ENCODE measurements around the gene SGSM2. TPM values are rescaled to one million over a fixed set of nuclear protein-coding genes. Genes with fewer than 3 reads are reported as not detected.
A peak's percentile ranks its signal among the peaks of the same experiment; 100 is the strongest.

Gene SGSM2
- total RNA-seq, 2 donors from 2014 or later = 40.8 to 57.5 TPM

GRCh38 chr17:2386400-2387085 is 49.2 kb downstream of the SGSM2 start:
- ATAC-seq (replicated peaks in 1 of 2) (no peak), DNase-seq (no peak)
- peaks cover 0 to 4% of the 10 kb centered on the region in 2 donors for H3K36me3 Mint-ChIP-seq (ENCODE audit: insufficient read depth in 2 of 2)
- H3K27ac Mint-ChIP-seq = no peak overlapping the region
- H3K4me1 Mint-ChIP-seq (ENCODE audit: low read depth) = peaks cover 18% of the 10 kb centered on the region
- no peak overlapping the region for H3K4me3 Mint-ChIP-seq
- no peaks in the 10 kb centered on the region for H3K9me3 Mint-ChIP-seq
- no peaks in the 10 kb centered on the region for H3K27me3 Mint-ChIP-seq (ENCODE audit: low read depth)

DNA sequence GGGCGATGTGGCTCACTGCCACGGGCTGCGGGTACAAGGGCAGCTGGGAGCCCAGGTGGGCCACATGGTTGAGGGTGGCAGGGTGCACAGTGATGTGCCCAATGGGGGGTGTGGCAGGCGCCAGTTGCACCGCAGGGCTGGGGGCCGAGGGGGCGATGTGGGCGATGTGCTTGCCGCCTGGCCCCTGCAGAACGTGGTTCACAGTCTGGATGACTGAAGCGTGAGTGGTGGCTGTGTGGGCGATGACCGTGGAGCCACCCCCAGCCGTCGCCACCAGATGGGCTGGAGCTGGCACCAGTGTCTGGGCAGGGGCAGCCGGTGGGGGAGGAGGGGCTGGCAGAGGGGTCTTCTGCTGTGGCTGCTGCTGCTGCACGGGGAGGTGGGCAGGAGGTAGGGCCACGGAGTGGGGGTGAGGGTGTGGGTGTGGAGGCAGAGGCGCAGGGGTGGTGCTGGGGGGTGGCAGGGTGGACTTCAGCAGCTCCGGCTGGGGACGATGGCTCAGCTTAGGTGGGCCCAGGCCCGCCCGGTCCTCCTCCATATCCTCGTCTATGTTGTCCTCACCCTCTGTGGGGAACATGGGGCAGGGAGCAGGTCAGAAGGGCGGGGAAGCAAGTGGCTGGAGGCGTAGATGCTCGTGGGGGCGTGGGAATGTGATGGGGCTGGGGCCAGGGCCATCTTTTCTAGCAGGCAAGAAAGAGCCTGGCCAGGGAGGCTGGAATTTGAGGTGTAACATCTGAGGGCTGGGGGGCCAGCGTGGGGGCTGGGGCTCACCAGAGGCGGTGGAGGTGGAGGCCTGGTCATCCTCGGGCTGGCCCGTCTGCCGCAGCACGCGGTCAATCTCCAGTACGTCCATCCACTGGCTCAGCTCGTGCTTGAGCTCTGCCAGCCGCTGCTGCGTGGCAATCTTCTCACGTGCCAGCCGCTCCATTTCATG is 50.1 kb downstream of the SGSM2 start:
- Mint-ChIP-seq H3K4me1 (ENCODE audit: low read depth) (peaks cover 26% of the 10 kb centered on the region), H3K4me3 (no peak overlapping the region), H3K36me3 (ENCODE audit: insufficient read depth in 2 of 2) (peaks cover 1 to 7% of the 10 kb centered on the region in 2 donors), H3K27ac (no peak overlapping the region), H3K27me3 (ENCODE audit: low read depth) (no peaks in the 10 kb centered on the region), H3K9me3 (no peaks in the 10 kb centered on the region)
- ATAC-seq (replicated peaks in 1 of 2) = no peak
- DNase-seq = no peak

- peaks cover 25% of the 10 kb centered on the region for H3K4me1 Mint-ChIP-seq (ENCODE audit: low read depth)
- H3K9me3 Mint-ChIP-seq = no peaks in the 10 kb centered on the region
- no peak overlapping the region for H3K27ac Mint-ChIP-seq
- H3K36me3 Mint-ChIP-seq (ENCODE audit: insufficient read depth in 2 of 2) = peaks cover 2 to 7% of the 10 kb centered on the region in 2 donors
- DNase-seq (no peak), ATAC-seq (replicated peaks in 1 of 2) (no peak)
- no peak overlapping the region for H3K4me3 Mint-ChIP-seq
- no peaks in the 10 kb centered on the region for H3K27me3 Mint-ChIP-seq (ENCODE audit: low read depth)
Observed at GRCh38 chr17:2388020-2388682, 50.9 kb downstream of the SGSM2 start.

DNA sequence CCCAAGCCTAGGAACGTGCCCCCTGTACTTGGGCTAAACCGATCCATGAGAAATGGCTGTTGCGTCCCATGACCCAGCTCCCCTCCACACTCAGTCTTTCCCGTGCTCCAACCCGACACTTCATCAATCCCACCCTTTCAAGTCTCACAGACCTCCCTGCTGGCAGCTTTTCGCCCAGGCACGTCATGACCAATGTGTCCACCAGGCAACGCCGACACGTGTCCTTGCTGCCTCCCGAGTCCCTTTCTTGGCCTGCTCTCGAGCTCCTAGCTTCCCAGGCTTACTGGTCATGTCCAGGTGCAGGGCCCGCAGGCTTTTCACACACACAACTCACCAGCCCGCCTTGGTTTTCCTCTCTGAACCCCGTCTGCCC is 51.4 kb downstream of the SGSM2 start:
- Mint-ChIP-seq H3K27ac (no peak overlapping the region), H3K9me3 (no peaks in the 10 kb centered on the region), H3K36me3 (ENCODE audit: insufficient read depth in 2 of 2) (peaks cover 2 to 7% of the 10 kb centered on the region in 2 donors), H3K27me3 (ENCODE audit: low read depth) (no peaks in the 10 kb centered on the region), H3K4me1 (ENCODE audit: low read depth) (peaks cover 25% of the 10 kb centered on the region), H3K4me3 (no peak overlapping the region)
- ATAC-seq (replicated peaks in 1 of 2) (no peak), DNase-seq (no peak)

- no peaks in the 10 kb centered on the region for H3K9me3 Mint-ChIP-seq
- H3K4me1 Mint-ChIP-seq (ENCODE audit: low read depth) = peaks cover 34% of the 10 kb centered on the region
- H3K27ac Mint-ChIP-seq = peak overlapping the region; percentile 54
- no peak overlapping the region for H3K4me3 Mint-ChIP-seq
- DNase-seq (no peak), ATAC-seq (replicated peaks in 1 of 2) (no peak)
- peaks cover 2 to 7% of the 10 kb centered on the region in 2 donors for H3K36me3 Mint-ChIP-seq (ENCODE audit: insufficient read depth in 2 of 2)
- H3K27me3 Mint-ChIP-seq (ENCODE audit: low read depth) = no peaks in the 10 kb centered on the region
Observed at GRCh38 chr17:2390199-2390836, 53.0 kb downstream of the SGSM2 start.

GRCh38 chr17:2391597-2392251 is 54.4 kb downstream of the SGSM2 start:
- peaks cover 2 to 7% of the 10 kb centered on the region in 2 donors for H3K36me3 Mint-ChIP-seq (ENCODE audit: insufficient read depth in 2 of 2)
- ATAC-seq (replicated peaks in 1 of 2) (no peak), DNase-seq (no peak)

DNA sequence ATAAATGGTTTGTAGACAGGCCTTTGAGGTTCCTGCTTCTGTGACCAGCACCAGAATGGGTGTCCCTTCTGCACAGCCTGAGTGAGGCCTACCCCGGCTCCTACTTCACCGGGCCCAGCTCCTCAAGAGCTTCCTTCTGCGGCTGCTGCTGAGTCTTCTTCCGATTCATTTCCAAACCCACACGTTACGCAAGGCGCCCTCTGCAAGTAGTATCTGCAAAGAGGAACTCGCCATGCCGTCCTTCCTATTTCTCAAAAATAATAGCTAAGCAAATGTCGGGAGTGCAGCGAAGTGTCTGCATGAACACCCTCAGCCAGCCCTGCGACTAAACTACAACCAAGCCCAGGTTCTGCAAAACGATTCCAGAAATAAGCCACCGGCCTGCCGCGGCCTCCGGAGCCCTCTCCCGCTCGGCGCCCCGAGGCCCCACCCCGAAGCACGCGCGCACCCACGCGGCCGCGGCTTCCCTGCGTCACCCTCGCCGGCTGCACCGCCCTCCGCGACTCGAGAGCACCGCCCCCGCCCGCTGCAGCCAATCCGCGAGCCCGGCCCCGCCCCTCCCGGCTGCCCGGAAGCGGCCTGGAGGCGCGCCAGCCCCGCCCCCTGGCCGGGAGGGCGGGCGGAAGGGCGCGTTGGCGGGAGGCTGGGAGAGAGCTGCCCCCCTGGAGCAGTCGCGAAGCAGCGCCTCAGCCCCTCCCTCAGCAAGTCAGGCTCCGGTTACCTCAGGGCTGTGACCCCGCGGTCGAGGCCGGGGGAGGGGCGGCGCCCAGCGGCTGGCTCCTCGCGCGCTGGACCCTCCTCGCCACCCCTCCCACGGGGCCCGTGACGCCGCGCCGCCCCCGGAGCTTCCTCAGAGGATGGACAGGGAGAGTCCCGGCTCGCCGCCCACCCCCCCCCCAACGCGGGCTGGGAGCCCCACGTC is 55.2 kb downstream of the SGSM2 start:
- H3K4me3 Mint-ChIP-seq = peak overlapping the region; percentile 94 to 96
- H3K9me3 Mint-ChIP-seq = no peaks in the 10 kb centered on the region
- H3K36me3 Mint-ChIP-seq (ENCODE audit: insufficient read depth in 2 of 2) = peaks cover 2 to 6% of the 10 kb centered on the region in 2 donors
- no peaks in the 10 kb centered on the region for H3K27me3 Mint-ChIP-seq (ENCODE audit: low read depth)
- peak overlapping the region; percentile 93 for H3K27ac Mint-ChIP-seq
- H3K4me1 Mint-ChIP-seq (ENCODE audit: low read depth) = peaks cover 49% of the 10 kb centered on the region
- DNase-seq (peak; percentile 98 to 100), ATAC-seq (replicated peaks in 1 of 2) (peak; percentile 70)

More at GRCh38 chr17:2391597-2392251, 54.4 kb downstream of the SGSM2 start:
- peak overlapping the region; percentile 94 to 96 for H3K4me3 Mint-ChIP-seq
- peak overlapping the region; percentile 93 for H3K27ac Mint-ChIP-seq
- H3K4me1 Mint-ChIP-seq (ENCODE audit: low read depth) = peaks cover 43% of the 10 kb centered on the region
- H3K9me3 Mint-ChIP-seq = no peaks in the 10 kb centered on the region
- H3K27me3 Mint-ChIP-seq (ENCODE audit: low read depth) = no peaks in the 10 kb centered on the region

GRCh38 chr17:2393174-2393953 is 56.1 kb downstream of the SGSM2 start:
- DNase-seq (peak; percentile 91 to 92), ATAC-seq (replicated peaks in 1 of 2) (peak; percentile 61 to 72)
- Mint-ChIP-seq H3K4me3 (peak overlapping the region; percentile 80 to 90), H3K27me3 (ENCODE audit: low read depth) (no peaks in the 10 kb centered on the region), H3K4me1 (ENCODE audit: low read depth) (peaks cover 54% of the 10 kb centered on the region), H3K9me3 (no peaks in the 10 kb centered on the region), H3K36me3 (ENCODE audit: insufficient read depth in 2 of 2) (peaks cover 2 to 4% of the 10 kb centered on the region in 2 donors), H3K27ac (no peak overlapping the region)

- ATAC-seq (replicated peaks in 1 of 2) (no peak), DNase-seq (peak in 1 of 2 donors; percentile 25)
- H3K36me3 Mint-ChIP-seq (ENCODE audit: insufficient read depth in 2 of 2) = peaks cover 2 to 4% of the 10 kb centered on the region in 2 donors
- no peaks in the 10 kb centered on the region for H3K9me3 Mint-ChIP-seq
- peak overlapping the region; percentile 87 to 90 for H3K4me3 Mint-ChIP-seq
- H3K27me3 Mint-ChIP-seq (ENCODE audit: low read depth) = no peaks in the 10 kb centered on the region
- H3K27ac Mint-ChIP-seq = peak overlapping the region; percentile 82
- H3K4me1 Mint-ChIP-seq (ENCODE audit: low read depth) = peaks cover 60% of the 10 kb centered on the region
Observed at GRCh38 chr17:2393954-2394749, 56.9 kb downstream of the SGSM2 start.

DNA sequence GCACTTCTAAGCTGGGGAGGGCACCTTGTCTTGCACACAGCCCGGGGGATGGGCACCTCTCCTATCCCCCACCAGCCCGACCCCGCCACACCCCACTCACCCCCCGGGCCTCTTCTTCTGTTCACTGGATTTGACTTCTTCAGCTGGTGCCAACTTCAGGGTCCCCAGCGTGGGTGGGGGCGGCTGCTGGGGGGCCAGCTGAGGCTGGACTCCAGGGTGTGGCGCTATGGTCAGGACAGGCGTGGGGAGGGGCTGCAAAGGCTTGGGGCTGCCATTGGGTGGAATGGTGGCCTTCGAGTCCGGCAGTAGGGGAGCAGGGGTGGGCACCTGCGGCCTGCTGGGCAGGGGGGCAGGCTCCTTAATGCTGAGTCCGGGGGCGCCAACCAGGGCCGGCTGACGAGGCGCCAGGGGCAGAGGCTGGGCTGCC is 57.5 kb downstream of the SGSM2 start:
- Mint-ChIP-seq H3K27me3 (ENCODE audit: low read depth) (no peaks in the 10 kb centered on the region), H3K4me1 (ENCODE audit: low read depth) (peaks cover 64% of the 10 kb centered on the region)

More for the DNA sequence above, 57.5 kb downstream of the SGSM2 start:
- no peaks in the 10 kb centered on the region for H3K9me3 Mint-ChIP-seq
- peak overlapping the region; percentile 45 to 68 for H3K4me3 Mint-ChIP-seq
- H3K27ac Mint-ChIP-seq = no peak overlapping the region
- DNase-seq (no peak), ATAC-seq (replicated peaks in 1 of 2) (no peak)
- H3K36me3 Mint-ChIP-seq (ENCODE audit: insufficient read depth in 2 of 2) = peaks cover 2 to 4% of the 10 kb centered on the region in 2 donors
